HEK293T (cell line): Measurements from ENCODE around the gene NFYB.

Source experiments
- BHLHE40 ChIP-seq: fragments of 450-650 bp; IDR thresholded peaks from 2 replicates; pipeline ENCODE4 v1.6.1; 2016; ENCODE audit warnings: mild to moderate bottlenecking, moderate library complexity, borderline replicate concordance
- CTBP1 ChIP-seq: fragments of 450-650 bp; IDR thresholded peaks from 2 replicates; pipeline ENCODE4 v1.6.1; 2016; ENCODE audit warnings: borderline replicate concordance
- FOXK2 ChIP-seq: fragments of 450-650 bp; IDR thresholded peaks from 2 replicates; pipeline ENCODE4 v1.6.1; 2016; ENCODE audit warnings: mild to moderate bottlenecking
- FOXM1 ChIP-seq: fragments of 450-650 bp; IDR thresholded peaks from 2 replicates; pipeline ENCODE4 v1.6.1; 2017; ENCODE audit warnings: mild to moderate bottlenecking, borderline replicate concordance
- LEF1 ChIP-seq: fragments of 450-650 bp; IDR thresholded peaks from 2 replicates; pipeline ENCODE4 v1.6.1; 2017; ENCODE audit warnings: mild to moderate bottlenecking, borderline replicate concordance
- SP1 ChIP-seq: fragments of 450-650 bp; IDR thresholded peaks from 2 replicates; pipeline ENCODE4 v1.6.1; 2017
- SUZ12 ChIP-seq: fragments of 450-650 bp; IDR thresholded peaks from 2 replicates; pipeline ENCODE4 v1.6.1; 2016; ENCODE audit warnings: mild to moderate bottlenecking
- ZNF384 ChIP-seq: fragments of 450-650 bp; IDR thresholded peaks from 2 replicates; pipeline ENCODE4 v1.6.1; 2016

- TF ChIP-seq FOXK2 (no peak), ZNF384 (no peak), SP1 (no peak), FOXM1 (no peak), CTBP1 (no peak), BHLHE40 (no peak), LEF1 (no peak), SUZ12 (no peak)
These were observed 64.3 kb downstream of the NFYB start for GRCh38 chr12:104073699-104074098.
